GM12872 (cell line): Measurements from ENCODE around the gene AUTS2.

Source experiments
- CTCF ChIP-seq: IDR thresholded peaks from 3 replicates; pipeline ENCODE4 v1.5.1; 2011; ENCODE audit warnings: low read depth, mild to moderate bottlenecking, low read length, moderate library complexity; ENCODE audit not compliant: insufficient read depth

AUTS2 gene

GRCh38 chr7:69710768-69711438, 112.6 kb downstream of the AUTS2 start:
- TF ChIP-seq CTCF, result no peak

- TF ChIP-seq CTCF, result no peak
Observed at GRCh38 chr7:69714886-69715576, 116.8 kb downstream of the AUTS2 start.

- TF ChIP-seq CTCF, result no peak
Observed at GRCh38 chr7:69717221-69717620, 118.9 kb downstream of the AUTS2 start.

GRCh38 chr7:69719717-69720116, 121.4 kb downstream of the AUTS2 start:
- TF ChIP-seq CTCF, result no peak

GRCh38 chr7:69722843-69723242, 124.6 kb downstream of the AUTS2 start:
- no peak for TF ChIP-seq CTCF

- TF ChIP-seq CTCF, result no peak
Observed at GRCh38 chr7:69723663-69724062, 125.4 kb downstream of the AUTS2 start.

GRCh38 chr7:69728304-69728703, 130.0 kb downstream of the AUTS2 start:
- no peak for TF ChIP-seq CTCF
